ENCODE results near the gene PTPRR. TPM values are rescaled to one million over a fixed set of nuclear protein-coding genes. Genes with fewer than 3 reads are reported as not detected.
"Not testable (repeated sequence)": the region's sequence is repeated elsewhere in the genome, so short reads cannot be mapped to it uniquely, and the experiment has no call there.

PTPRR gene
- total and polyA plus RNA-seq, 2 donors from 2014 or later, result 0.50 to 0.86 TPM

GRCh38 chr12:70741256-70741655, 179.3 kb downstream of the PTPRR start:
- Histone ChIP-seq H3K4me1 (ENCODE audit: control insufficient read depth in 2 of 3, insufficient read depth in 2 of 3, low read depth in 1 of 3, low read length in 3 of 3) (no peaks in the 10 kb centered on the region), H3K36me3 (ENCODE audit: control insufficient read depth in 2 of 3, insufficient read depth in 3 of 3, low read length in 3 of 3) (no peaks in the 10 kb centered on the region), H3K9ac (ENCODE audit: low read length in 3 of 3) (no peak overlapping the region), H3K27ac (ENCODE audit: low read depth in 2 of 2, low read length in 2 of 2) (no peak overlapping the region), H3K27me3 (ENCODE audit: control insufficient read depth, insufficient read depth, low read length) (no peaks in the 10 kb centered on the region), H3K4me3 (ENCODE audit: low read length in 3 of 3) (no peak overlapping the region), H3K9me3 (ENCODE audit: control insufficient read depth in 2 of 3, insufficient read depth in 1 of 3, low read length in 3 of 3) (no peaks in the 10 kb centered on the region)
- intact Hi-C loops (cut with DNase I), result no loop called here
- peak in 3 of 5 donors; percentile 29 to 60 (median 46) for DNase-seq
- no peak for TF ChIP-seq CTCF (IDR thresholded peaks at IDR 0.05; ENCODE audit: borderline replicate concordance, extremely low read depth, insufficient read depth)
- FAIRE-seq, result no peak

- H3K27me3 ChIP-seq (ENCODE audit: control insufficient read depth, insufficient read depth, low read length), result no peaks in the 10 kb centered on the region
- TF ChIP-seq CTCF (IDR thresholded peaks at IDR 0.05; ENCODE audit: borderline replicate concordance, extremely low read depth, insufficient read depth), result no peak
- no peak for FAIRE-seq
- H3K4me3 ChIP-seq (ENCODE audit: low read length in 3 of 3), result no peak overlapping the region
- intact Hi-C loops (cut with DNase I), result loop anchor here (10.0 kb wide), 1 partner anchor 855 kb away; no protein-coding TSS in a partner anchor
- no peaks in the 10 kb centered on the region for H3K9me3 ChIP-seq (ENCODE audit: control insufficient read depth in 2 of 3, insufficient read depth in 1 of 3, low read length in 3 of 3)
- no peaks in the 10 kb centered on the region for H3K36me3 ChIP-seq (ENCODE audit: control insufficient read depth in 2 of 3, insufficient read depth in 3 of 3, low read length in 3 of 3)
- no peak for DNase-seq
- no peaks in the 10 kb centered on the region for H3K4me1 ChIP-seq (ENCODE audit: control insufficient read depth in 2 of 3, insufficient read depth in 2 of 3, low read depth in 1 of 3, low read length in 3 of 3)
- no peak overlapping the region for H3K27ac ChIP-seq (ENCODE audit: low read depth in 2 of 2, low read length in 2 of 2)
- no peak overlapping the region for H3K9ac ChIP-seq (ENCODE audit: low read length in 3 of 3)
These were observed 180.8 kb downstream of the PTPRR start for GRCh38 chr12:70739756-70740155.

- FAIRE-seq (no peak), DNase-seq (no peak)
- Histone ChIP-seq H3K4me1 (ENCODE audit: control insufficient read depth in 2 of 3, insufficient read depth in 2 of 3, low read depth in 1 of 3, low read length in 3 of 3) (no peaks in the 10 kb centered on the region), H3K27me3 (ENCODE audit: control insufficient read depth, insufficient read depth, low read length) (no peaks in the 10 kb centered on the region), H3K27ac (ENCODE audit: low read depth in 2 of 2, low read length in 2 of 2) (no peak overlapping the region), H3K9me3 (ENCODE audit: control insufficient read depth in 2 of 3, insufficient read depth in 1 of 3, low read length in 3 of 3) (no peaks in the 10 kb centered on the region), H3K36me3 (ENCODE audit: control insufficient read depth in 2 of 3, insufficient read depth in 3 of 3, low read length in 3 of 3) (no peaks in the 10 kb centered on the region), H3K4me3 (ENCODE audit: low read length in 3 of 3) (no peak overlapping the region), H3K9ac (ENCODE audit: low read length in 3 of 3) (no peak overlapping the region)
- TF ChIP-seq CTCF (IDR thresholded peaks at IDR 0.05; ENCODE audit: borderline replicate concordance, extremely low read depth, insufficient read depth), result no peak
- intact Hi-C loops (cut with DNase I), result loop anchor here (10.0 kb wide), 1 partner anchor 852 kb away; no protein-coding TSS in a partner anchor
These were observed 184.0 kb downstream of the PTPRR start for GRCh38 chr12:70736351-70737133.

GRCh38 chr12:70735197-70735596, 185.3 kb downstream of the PTPRR start:
- not testable (repeated sequence) for H3K9me3 ChIP-seq (ENCODE audit: control insufficient read depth in 2 of 3, insufficient read depth in 1 of 3, low read length in 3 of 3); H3K27me3 ChIP-seq (ENCODE audit: control insufficient read depth, insufficient read depth, low read length); DNase-seq; H3K27ac ChIP-seq (ENCODE audit: low read depth in 2 of 2, low read length in 2 of 2); H3K36me3 ChIP-seq (ENCODE audit: control insufficient read depth in 2 of 3, insufficient read depth in 3 of 3, low read length in 3 of 3); FAIRE-seq; H3K9ac ChIP-seq (ENCODE audit: low read length in 3 of 3); H3K4me3 ChIP-seq (ENCODE audit: low read length in 3 of 3); H3K4me1 ChIP-seq (ENCODE audit: control insufficient read depth in 2 of 3, insufficient read depth in 2 of 3, low read depth in 1 of 3, low read length in 3 of 3)
- intact Hi-C loops (cut with DNase I), result loop anchor here (10.0 kb wide), 1 partner anchor 850 kb away; no protein-coding TSS in a partner anchor

All from kidney (tissue), 14 donors.